Lower leg skin (tissue), 4 donors: Measurements from ENCODE around the gene MC2R. TPM values are rescaled to one million over a fixed set of nuclear protein-coding genes. Genes with fewer than 3 reads are reported as not detected.

Source experiments
- DNase-seq, 2 donors: peaks; one replicate each; pipeline ENCODE4 v3.0.0-alpha.2; 2019; ENCODE audit warnings: low spot score in 2 of 2
- H3K4me3 ChIP-seq: fragments of 200-600 bp; sonication (generic); 2 replicates; pipeline ENCODE4 v1.5.1; 2017; ENCODE audit warnings: mild to moderate bottlenecking, low read depth; ENCODE audit not compliant: poor library complexity, severe bottlenecking
- CTCF ChIP-seq, 3 donors: fragments of 450-650 bp; IDR thresholded peaks; one replicate each; pipeline ENCODE4 v1.5.1; 2016; ENCODE audit warnings: antibody characterized with exemption in 3 of 3, mild to moderate bottlenecking in 3 of 3, moderate library complexity in 2 of 3
- POLR2A ChIP-seq, 2 donors: fragments of 450-650 bp; IDR thresholded peaks; one replicate each; pipeline ENCODE4 v1.6.1; 2016 to 2017; ENCODE audit warnings: antibody characterized with exemption in 2 of 2, mild to moderate bottlenecking in 1 of 2, moderate library complexity in 1 of 2
- WGBS, 2 donors: methylation state at CpG; one replicate each; pipeline ENCODE4 v1.1.5; 2018; 5-methylcytosine and 5-hydroxymethylcytosine counted together
- intact Hi-C: fragments of 100-400 bp; cut with DNase I; formaldehyde crosslinking; loops from one replicate; pipeline ENCODE4 v1.15.0; 2023; ENCODE audit warnings: low total_unique reads
- total RNA-seq, 4 donors: library from RNA; depleted of rRNA; stranded (reverse); fragments of >200 nt; gene quantifications; one replicate each; pipeline ENCODE4 v1.1.0, GENCODE V29; 2016

Gene MC2R
- total RNA-seq = not detected

DNA sequence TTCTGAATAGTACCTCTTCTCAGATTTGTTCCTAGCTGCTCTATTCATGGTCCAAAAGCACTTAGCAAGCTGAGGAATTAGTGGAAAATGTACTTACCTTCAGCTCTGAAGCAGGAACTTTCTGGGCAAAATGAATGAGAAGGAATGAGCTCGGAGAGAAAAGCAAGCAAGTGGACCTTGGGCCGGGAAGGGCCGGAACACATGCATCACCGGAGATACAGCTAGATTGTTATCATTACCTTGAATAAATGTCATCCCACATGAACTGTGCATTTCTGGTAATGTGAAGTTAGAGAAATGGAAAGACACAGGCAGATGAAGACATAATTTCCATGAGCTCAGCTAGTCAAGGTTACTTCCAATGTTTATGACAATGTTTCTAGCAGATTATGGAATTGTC, at the start of gene MC2R:
MC2R (minus strand) TSS at position 146 of the 400 bp plus-strand sequence. CDS start 30,018 bp downstream, outside the sequence.
- intact Hi-C loops = no loop called here
- 77 to 82% methylated on average over 4 of the region's 4 CpGs for WGBS, 2 donors
- no peak for TF ChIP-seq POLR2A (IDR thresholded peaks at IDR 0.05)
- no peak for TF ChIP-seq CTCF (IDR thresholded peaks at IDR 0.05)
- no peak within 1 kb of the TSS for H3K4me3 ChIP-seq
- DNase-seq = peak in 1 of 2 donors; percentile 65

DNA sequence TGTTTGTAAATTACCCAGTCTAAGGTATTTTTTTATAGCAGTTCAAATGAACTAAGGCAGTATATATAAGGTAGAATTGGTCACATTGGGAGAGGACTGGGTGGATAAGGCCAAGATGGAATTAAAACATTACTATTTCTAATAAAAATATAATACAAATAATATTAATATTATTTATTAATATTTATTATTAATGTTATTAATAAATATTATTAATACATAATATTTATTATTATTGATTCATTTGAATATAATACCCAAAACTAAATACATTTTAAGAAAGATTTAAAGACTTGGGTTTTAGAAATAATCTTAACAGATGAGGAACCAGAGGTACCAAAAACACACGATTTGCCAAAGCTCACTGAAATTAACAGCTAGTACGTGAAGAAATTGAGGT, 30.5 kb upstream of the MC2R start:
- H3K4me3 ChIP-seq = no peak overlapping the region
- TF ChIP-seq CTCF (IDR thresholded peaks at IDR 0.05) = no peak
- intact Hi-C loops = no loop called here
- no peak for DNase-seq
- 87 to 90% methylated on average over 2 of the region's 2 CpGs for WGBS, 2 donors

DNA sequence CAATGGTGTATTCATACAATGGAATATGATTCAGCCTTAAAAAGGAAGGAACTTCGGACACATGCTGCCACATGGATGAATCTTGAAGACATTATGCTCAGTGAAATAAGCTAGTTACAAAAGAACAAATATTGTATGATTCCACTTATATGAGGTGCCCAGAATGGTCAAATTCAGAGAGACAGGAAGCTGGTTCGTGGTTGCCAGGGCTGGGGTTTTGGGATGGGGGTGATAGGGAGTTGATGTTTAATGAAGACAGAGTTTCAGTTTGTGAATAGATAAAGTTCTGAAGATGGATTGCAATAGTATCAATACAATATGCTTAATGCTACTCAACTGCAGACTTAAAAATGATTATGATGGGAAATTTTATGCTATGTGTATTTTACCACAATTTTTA, 28.0 kb upstream of the MC2R start:
- TF ChIP-seq POLR2A (IDR thresholded peaks at IDR 0.05) (no peak), CTCF (IDR thresholded peaks at IDR 0.05) (no peak)
- WGBS, 2 donors = 66 to 68% methylated on average over 2 of the region's 2 CpGs
- intact Hi-C loops = no loop called here

DNA sequence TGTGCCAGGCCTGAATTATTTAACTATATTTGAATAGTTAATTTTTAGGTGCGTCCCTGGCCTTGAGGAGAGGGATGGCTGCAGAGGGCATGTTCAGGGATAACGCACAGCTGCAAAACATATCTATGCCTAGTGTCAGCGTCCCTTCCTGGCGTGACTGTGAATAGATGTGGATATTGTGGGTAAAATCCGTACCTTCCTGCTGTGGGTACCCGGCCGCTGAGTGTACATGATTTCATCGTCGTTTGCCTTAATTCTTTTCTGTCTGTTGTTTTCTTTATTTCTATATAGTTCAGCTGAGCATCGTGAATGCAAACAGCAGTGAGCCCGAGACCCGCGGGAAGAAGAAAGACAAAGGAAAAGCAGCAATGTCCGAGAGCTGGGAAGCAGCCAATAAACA, 25.0 kb upstream of the MC2R start:
- peak in 1 of 2 donors; percentile 60 for DNase-seq
- no peak for TF ChIP-seq POLR2A (IDR thresholded peaks at IDR 0.05)
- TF ChIP-seq CTCF (IDR thresholded peaks at IDR 0.05) = no peak
- WGBS, 2 donors = 90% methylated on average over 14 of the region's 14 CpGs
- no peak overlapping the region for H3K4me3 ChIP-seq
- intact Hi-C loops = no loop called here

More for the DNA sequence above, 28.0 kb upstream of the MC2R start:
- peak in 1 of 2 donors; percentile 52 for DNase-seq
- H3K4me3 ChIP-seq = no peak overlapping the region

DNA sequence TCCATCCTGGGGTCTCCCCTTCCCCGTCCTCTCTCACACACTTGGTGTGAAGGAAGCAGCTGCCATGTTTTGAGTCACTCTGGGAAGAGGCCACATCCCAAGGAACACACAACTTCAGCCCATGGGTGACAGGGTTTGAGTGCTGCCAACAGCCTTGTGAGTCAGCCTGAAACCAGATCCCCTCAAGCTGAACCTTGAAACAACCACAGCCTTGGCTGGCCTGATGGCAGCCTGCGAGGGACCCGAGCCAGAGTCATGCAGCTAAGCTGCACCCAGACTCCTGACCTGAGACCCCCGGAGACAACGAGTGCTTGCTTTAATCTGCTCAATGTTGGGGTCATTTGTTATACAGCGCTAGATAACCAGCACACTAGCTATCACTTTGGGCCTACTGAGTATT, 19.3 kb upstream of the MC2R start:
- intact Hi-C loops = no loop called here
- DNase-seq = peak; percentile 22 to 72
- H3K4me3 ChIP-seq = no peak overlapping the region
- 82 to 84% methylated on average over 6 of the region's 6 CpGs for WGBS, 2 donors
- TF ChIP-seq CTCF (IDR thresholded peaks at IDR 0.05) (no peak), POLR2A (IDR thresholded peaks at IDR 0.05) (no peak)

DNA sequence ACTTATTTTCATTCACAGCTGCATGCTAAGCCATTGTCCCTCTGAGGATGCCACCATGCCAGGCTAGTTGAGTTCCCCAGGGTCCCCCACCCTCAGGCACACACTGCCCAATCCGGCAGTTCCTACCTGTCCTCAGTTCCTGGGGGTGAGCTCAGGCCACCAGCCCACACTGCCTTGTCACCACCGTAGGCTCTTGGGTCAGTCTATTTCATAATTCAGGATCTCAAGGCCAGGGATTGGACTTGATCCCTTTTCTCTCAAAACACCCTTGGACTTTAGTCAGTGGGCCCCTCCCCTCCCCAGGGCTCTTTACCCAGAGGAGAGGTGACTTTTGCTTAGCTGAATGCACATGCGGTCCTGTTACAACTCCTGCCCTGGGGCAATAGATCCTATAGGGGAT, 18.7 kb upstream of the MC2R start:
- WGBS, 2 donors = 66 to 75% methylated on average over 3 of the region's 3 CpGs
- DNase-seq = peak in 1 of 2 donors; percentile 56
- no peak overlapping the region for H3K4me3 ChIP-seq
- intact Hi-C loops = no loop called here
- TF ChIP-seq POLR2A (IDR thresholded peaks at IDR 0.05) (no peak), CTCF (IDR thresholded peaks at IDR 0.05) (no peak)
